ENCODE data around the gene SWSAP1.
A peak's percentile ranks its signal among the peaks of the same experiment; 100 is the strongest.
"Not testable (repeated sequence)": the region's sequence is repeated elsewhere in the genome, so short reads cannot be mapped to it uniquely, and the experiment has no call there.

The SWSAP1 gene

GRCh38 chr19:11379269-11379845 is 4.9 kb downstream of the SWSAP1 start:
- ChIA-PET CTCF (interaction anchor here (1.4 to 5.6 kb wide), 5 partner anchors 37 to 105 kb away, joined by 3 to 66 read pairs (median 16); partner anchors contain the start of genes ODAD3, PRKCSH and RGL3), POLR2A (interaction anchor here (0.7 to 2.7 kb wide), 2 partner anchors 34 to 56 kb away, joined by 3 to 27 read pairs; partner anchors contain the start of genes CCDC159, ODAD3, PRKCSH and TMEM205)
- H3K36me3 ChIP-seq (ENCODE audit: control insufficient read depth in 2 of 2, insufficient read depth in 1 of 2, low read length in 2 of 2): peaks cover 0 to 21% of the 10 kb centered on the region in 2 experiments; a peak in 2 of 3 replicates
- TF ChIP-seq KLF9 (tag by site-specific recombination; IDR thresholded peaks at IDR 0.05; ENCODE audit: low read depth): peak; percentile 57; the same call in 1 of the 2 replicates
- not testable (repeated sequence) for H3K4me1 ChIP-seq (ENCODE audit: control insufficient read depth, insufficient read depth, low read length); H3K27ac ChIP-seq (ENCODE audit: extremely low read depth, low read depth, low read length); H3K4me3 ChIP-seq (ENCODE audit: low read depth, low read length); H3K9me3 ChIP-seq (ENCODE audit: control insufficient read depth, insufficient read depth, low read depth, low read length)

- Histone ChIP-seq H3K27ac (ENCODE audit: extremely low read depth, low read depth, low read length) (no peak overlapping the region), H3K9me3 (ENCODE audit: control insufficient read depth, insufficient read depth, low read depth, low read length) (no peaks in the 10 kb centered on the region), H3K36me3 (ENCODE audit: control insufficient read depth in 2 of 2, insufficient read depth in 1 of 2, low read length in 2 of 2) (peaks cover 0 to 21% of the 10 kb centered on the region in 2 experiments; a peak in 2 of 3 replicates), H3K4me3 (ENCODE audit: low read depth, low read length) (no peak overlapping the region), H3K4me1 (ENCODE audit: control insufficient read depth, insufficient read depth, low read length) (peaks cover 4% of the 10 kb centered on the region)
- peak; percentile 97 for TF ChIP-seq ZNF623 (tag by site-specific recombination; IDR thresholded peaks at IDR 0.05)
- TF ChIP-seq BCL11B (tag by site-specific recombination; IDR thresholded peaks at IDR 0.05; ENCODE audit: low read depth): no peak
- no peak for TF ChIP-seq ZNF707 (tag by site-specific recombination; IDR thresholded peaks at IDR 0.05)
- POLR2A ChIA-PET: interaction anchor here (0.7 to 2.7 kb wide), 3 partner anchors 34 to 63 kb away, joined by 3 to 27 read pairs (median 14); partner anchors contain the start of genes CCDC159, ODAD3, PRKCSH and TMEM205
- CTCF ChIA-PET: interaction anchor here (0.6 to 5.9 kb wide), 16 partner anchors 19 to 105 kb away, joined by 3 to 66 read pairs (median 13); partner anchors contain the start of genes CCDC159, ELAVL3, ODAD3 and PRKCSH
Measured at GRCh38 chr19:11379857-11380350, 5.4 kb downstream of the SWSAP1 start.

- H3K4me3 ChIP-seq (ENCODE audit: low read depth, low read length): peak overlapping the region; percentile 55
- CTCF ChIA-PET: interaction anchor here (0.6 to 5.9 kb wide), 59 partner anchors 10 to 1359 kb away, joined by 3 to 66 read pairs (median 4); partner anchors contain the start of genes CCDC159, ELAVL3, ODAD3 and PRKCSH
- no peaks in the 10 kb centered on the region for H3K9me3 ChIP-seq (ENCODE audit: control insufficient read depth, insufficient read depth, low read depth, low read length)
- POLR2A ChIA-PET: interaction anchor here (0.6 to 2.7 kb wide), 21 partner anchors 10 to 255 kb away, joined by 3 to 27 read pairs (median 5); partner anchors contain the start of genes CCDC159, ECSIT, ODAD3 and PRKCSH
- H3K4me1 ChIP-seq (ENCODE audit: control insufficient read depth, insufficient read depth, low read length): no peaks in the 10 kb centered on the region; the same call in 1 of the 2 replicates
- H3K27ac ChIP-seq (ENCODE audit: extremely low read depth, low read depth, low read length): peak overlapping the region; percentile 59; the same call in 1 of the 2 replicates
- peaks cover 0 to 21% of the 10 kb centered on the region in 2 experiments; a peak in 2 of 3 replicates for H3K36me3 ChIP-seq (ENCODE audit: control insufficient read depth in 2 of 2, insufficient read depth in 1 of 2, low read length in 2 of 2)
- TF ChIP-seq ZNF664 (tag by site-specific recombination; IDR thresholded peaks at IDR 0.05) (no peak), INSM2 (tag by site-specific recombination; IDR thresholded peaks at IDR 0.05) (no peak), ZNF548 (tag by site-specific recombination; IDR thresholded peaks at IDR 0.05) (no peak), SCRT1 (tag by site-specific recombination; IDR thresholded peaks at IDR 0.05; ENCODE audit: borderline replicate concordance) (no peak), ZNF248 (tag by site-specific recombination; IDR thresholded peaks at IDR 0.05) (no peak), SP3 (tag by site-specific recombination; IDR thresholded peaks at IDR 0.05) (peak; percentile 85), ZNF426 (tag by site-specific recombination; IDR thresholded peaks at IDR 0.05) (no peak), BCL6B (tag by site-specific recombination; IDR thresholded peaks at IDR 0.05) (no peak), ZBTB1 (tag by site-specific recombination; IDR thresholded peaks at IDR 0.05) (peak; percentile 14; the same call in 1 of the 2 replicates), ZNF76 (tag by site-specific recombination; IDR thresholded peaks at IDR 0.05; ENCODE audit: borderline replicate concordance, low read depth) (no peak), ZNF830 (tag by site-specific recombination; IDR thresholded peaks at IDR 0.05; ENCODE audit: low read depth) (no peak), ZNF121 (tag by site-specific recombination; IDR thresholded peaks at IDR 0.05) (no peak), ZNF311 (tag by site-specific recombination; IDR thresholded peaks at IDR 0.05; ENCODE audit: borderline replicate concordance) (no peak)
- TF ChIP-seq, protein P1, sequence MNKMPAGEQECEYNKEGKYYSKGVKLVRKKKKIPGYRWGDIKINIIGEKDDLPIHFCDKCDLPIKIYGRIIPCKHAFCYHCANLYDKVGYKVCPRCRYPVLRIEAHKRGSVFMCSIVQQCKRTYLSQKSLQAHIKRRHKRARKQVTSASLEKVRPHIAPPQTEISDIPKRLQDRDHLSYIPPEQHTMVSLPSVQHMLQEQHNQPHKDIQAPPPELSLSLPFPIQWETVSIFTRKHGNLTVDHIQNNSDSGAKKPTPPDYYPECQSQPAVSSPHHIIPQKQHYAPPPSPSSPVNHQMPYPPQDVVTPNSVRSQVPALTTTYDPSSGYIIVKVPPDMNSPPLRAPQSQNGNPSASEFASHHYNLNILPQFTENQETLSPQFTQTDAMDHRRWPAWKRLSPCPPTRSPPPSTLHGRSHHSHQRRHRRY (tag by site-specific recombination; IDR thresholded peaks at IDR 0.05): 0 out of 2 replicates have a peak, but pooled peaks have one; percentile 51
- TF ChIP-seq, protein P2, sequence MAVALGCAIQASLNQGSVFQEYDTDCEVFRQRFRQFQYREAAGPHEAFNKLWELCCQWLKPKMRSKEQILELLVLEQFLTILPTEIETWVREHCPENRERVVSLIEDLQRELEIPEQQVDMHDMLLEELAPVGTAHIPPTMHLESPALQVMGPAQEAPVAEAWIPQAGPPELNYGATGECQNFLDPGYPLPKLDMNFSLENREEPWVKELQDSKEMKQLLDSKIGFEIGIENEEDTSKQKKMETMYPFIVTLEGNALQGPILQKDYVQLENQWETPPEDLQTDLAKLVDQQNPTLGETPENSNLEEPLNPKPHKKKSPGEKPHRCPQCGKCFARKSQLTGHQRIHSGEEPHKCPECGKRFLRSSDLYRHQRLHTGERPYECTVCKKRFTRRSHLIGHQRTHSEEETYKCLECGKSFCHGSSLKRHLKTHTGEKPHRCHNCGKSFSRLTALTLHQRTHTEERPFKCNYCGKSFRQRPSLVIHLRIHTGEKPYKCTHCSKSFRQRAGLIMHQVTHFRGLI (tag by site-specific recombination; IDR thresholded peaks at IDR 0.05): no peak; the same call in 1 of the 2 replicates
- TF ChIP-seq, protein P3, sequence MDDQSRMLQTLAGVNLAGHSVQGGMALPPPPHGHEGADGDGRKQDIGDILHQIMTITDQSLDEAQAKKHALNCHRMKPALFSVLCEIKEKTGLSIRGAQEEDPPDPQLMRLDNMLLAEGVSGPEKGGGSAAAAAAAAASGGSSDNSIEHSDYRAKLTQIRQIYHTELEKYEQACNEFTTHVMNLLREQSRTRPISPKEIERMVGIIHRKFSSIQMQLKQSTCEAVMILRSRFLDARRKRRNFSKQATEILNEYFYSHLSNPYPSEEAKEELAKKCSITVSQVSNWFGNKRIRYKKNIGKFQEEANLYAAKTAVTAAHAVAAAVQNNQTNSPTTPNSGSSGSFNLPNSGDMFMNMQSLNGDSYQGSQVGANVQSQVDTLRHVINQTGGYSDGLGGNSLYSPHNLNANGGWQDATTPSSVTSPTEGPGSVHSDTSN (CRISPR knock-in tag; IDR thresholded peaks at IDR 0.05): 0 out of 2 replicates have a peak, but pooled peaks have one; percentile 51
Measured at GRCh38 chr19:11380653-11381537, 6.4 kb downstream of the SWSAP1 start.
